Smooth muscle cell (in vitro differentiated cells): Measurements from ENCODE around the gene GMPR2. TPM values are rescaled to one million over a fixed set of nuclear protein-coding genes. Genes with fewer than 3 reads are reported as not detected.
"Not testable (repeated sequence)": the region's sequence is repeated elsewhere in the genome, so short reads cannot be mapped to it uniquely, and the experiment has no call there.

ENCODE experiments used
- DNase-seq: peaks from one replicate; lab custom pipeline; 2025; ENCODE audit not compliant: unreplicated experiment; lab: John Stamatoyannopoulos, UW
- H2AFZ ChIP-seq: fragments of 200-600 bp; sonication (generic); 2 replicates; pipeline ENCODE4 v1.6.0; 2016; ENCODE audit warnings: antibody characterized with exemption, low read depth, mild to moderate bottlenecking
- H3F3A ChIP-seq: fragments of 200-600 bp; sonication (generic); 2 replicates; pipeline ENCODE4 v1.6.0; 2017; ENCODE audit warnings: antibody characterized with exemption, low read depth
- H3K27ac ChIP-seq: fragments of 200-600 bp; sonication (generic); 2 replicates; pipeline ENCODE4 v1.5.1; 2016; ENCODE audit warnings: low read depth, mild to moderate bottlenecking
- H3K27me3 ChIP-seq: fragments of 200-600 bp; sonication (generic); 2 replicates; pipeline ENCODE4 v1.6.1; 2016; ENCODE audit warnings: low read depth, mild to moderate bottlenecking
- H3K36me3 ChIP-seq: fragments of 200-600 bp; sonication (generic); 2 replicates; pipeline ENCODE4 v1.5.1; 2016; ENCODE audit warnings: low read depth
- H3K4me1 ChIP-seq: fragments of 200-600 bp; sonication (generic); 2 replicates; pipeline ENCODE4 v1.5.1; 2016; ENCODE audit warnings: low read depth
- H3K4me2 ChIP-seq: fragments of 200-600 bp; sonication (generic); 2 replicates; pipeline ENCODE4 v1.6.0; 2016; ENCODE audit warnings: mild to moderate bottlenecking
- H3K4me3 ChIP-seq: fragments of 200-600 bp; sonication (generic); 2 replicates; pipeline ENCODE4 v1.5.1; 2016; ENCODE audit warnings: mild to moderate bottlenecking
- H3K79me2 ChIP-seq: fragments of 200-600 bp; sonication (generic); 2 replicates; pipeline ENCODE4 v1.6.0; 2016; ENCODE audit warnings: low read depth, mild to moderate bottlenecking
- H3K9ac ChIP-seq: fragments of 200-600 bp; sonication (generic); 2 replicates; pipeline ENCODE4 v1.6.0; 2016; ENCODE audit warnings: low read depth
- H3K9me3 ChIP-seq: fragments of 200-600 bp; sonication (generic); replicated peaks from 2 replicates; pipeline ENCODE4 v1.5.1; 2016; ENCODE audit warnings: low read depth
- H4K20me1 ChIP-seq: fragments of 200-600 bp; sonication (generic); 2 replicates; pipeline ENCODE4 v1.6.0; 2016; ENCODE audit warnings: low read depth
- WGBS: methylation state at CpG from one replicate; pipeline ENCODE4 v1.1.7; 2016; ENCODE audit warnings: low lambda C conversion rate; 5-methylcytosine and 5-hydroxymethylcytosine counted together
- polyA plus RNA-seq: library from polyadenylated mRNA; unstranded; fragments of >200 nt; fragmentation: Nextera tagmentation; extraction: Ambion mirVana; gene quantifications from 2 replicates; pipeline ENCODE4 v1.2.1, GENCODE V29; 2016
- total RNA-seq: library from RNA; depleted of rRNA; stranded (reverse); fragments of >200 nt; gene quantifications from 2 replicates; pipeline ENCODE4 v1.2.3, GENCODE V29; 2014
- TF ChIP-seq, protein P1 (sequence below): fragments of 200-600 bp; sonication (generic); IDR thresholded peaks from 2 replicates; pipeline ENCODE4 v1.5.1; 2017; ENCODE audit warnings: borderline replicate concordance, mild to moderate bottlenecking, antibody characterized with exemption; ENCODE audit not compliant: insufficient read depth, poor library complexity, severe bottlenecking

Gene GMPR2
- total and polyA plus RNA-seq, 2 experiments from 2014 or later: 43.4 to 65.0 TPM

DNA sequence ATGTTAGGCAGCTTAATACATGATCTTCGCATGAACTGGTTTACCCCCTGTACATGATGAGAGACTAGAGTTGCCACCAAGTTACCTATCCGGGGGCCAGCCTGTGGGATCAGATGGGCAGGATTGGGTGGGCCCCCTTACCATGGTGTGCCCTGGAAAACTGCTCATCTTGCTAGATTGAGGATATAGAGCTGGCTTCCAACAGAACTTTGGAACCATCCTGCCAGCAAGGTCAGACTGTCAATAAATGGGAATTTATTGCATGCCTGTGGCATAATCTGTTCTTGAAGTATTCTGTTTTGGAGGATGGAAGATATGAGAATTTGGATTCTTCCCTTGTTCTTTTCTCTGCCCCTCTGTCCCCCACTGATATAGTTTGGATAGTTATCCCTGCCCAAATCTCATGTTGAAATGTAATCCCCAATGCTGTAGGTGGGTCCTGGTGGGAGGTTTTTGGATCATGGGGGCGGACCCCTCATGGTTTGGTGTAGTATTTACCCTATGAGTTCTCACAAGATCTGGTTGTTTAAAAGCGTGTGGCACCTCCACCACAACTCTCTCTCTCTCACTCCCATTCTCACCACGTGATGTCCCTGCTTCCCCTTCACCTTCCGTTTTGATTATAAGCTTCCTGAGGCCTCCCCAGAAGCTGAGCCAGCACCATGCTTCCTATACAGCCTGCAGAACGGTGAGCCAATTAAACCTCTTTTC, 33.8 kb upstream of the GMPR2 start:
- TF ChIP-seq, protein P1, sequence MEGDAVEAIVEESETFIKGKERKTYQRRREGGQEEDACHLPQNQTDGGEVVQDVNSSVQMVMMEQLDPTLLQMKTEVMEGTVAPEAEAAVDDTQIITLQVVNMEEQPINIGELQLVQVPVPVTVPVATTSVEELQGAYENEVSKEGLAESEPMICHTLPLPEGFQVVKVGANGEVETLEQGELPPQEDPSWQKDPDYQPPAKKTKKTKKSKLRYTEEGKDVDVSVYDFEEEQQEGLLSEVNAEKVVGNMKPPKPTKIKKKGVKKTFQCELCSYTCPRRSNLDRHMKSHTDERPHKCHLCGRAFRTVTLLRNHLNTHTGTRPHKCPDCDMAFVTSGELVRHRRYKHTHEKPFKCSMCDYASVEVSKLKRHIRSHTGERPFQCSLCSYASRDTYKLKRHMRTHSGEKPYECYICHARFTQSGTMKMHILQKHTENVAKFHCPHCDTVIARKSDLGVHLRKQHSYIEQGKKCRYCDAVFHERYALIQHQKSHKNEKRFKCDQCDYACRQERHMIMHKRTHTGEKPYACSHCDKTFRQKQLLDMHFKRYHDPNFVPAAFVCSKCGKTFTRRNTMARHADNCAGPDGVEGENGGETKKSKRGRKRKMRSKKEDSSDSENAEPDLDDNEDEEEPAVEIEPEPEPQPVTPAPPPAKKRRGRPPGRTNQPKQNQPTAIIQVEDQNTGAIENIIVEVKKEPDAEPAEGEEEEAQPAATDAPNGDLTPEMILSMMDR: no peak

DNA sequence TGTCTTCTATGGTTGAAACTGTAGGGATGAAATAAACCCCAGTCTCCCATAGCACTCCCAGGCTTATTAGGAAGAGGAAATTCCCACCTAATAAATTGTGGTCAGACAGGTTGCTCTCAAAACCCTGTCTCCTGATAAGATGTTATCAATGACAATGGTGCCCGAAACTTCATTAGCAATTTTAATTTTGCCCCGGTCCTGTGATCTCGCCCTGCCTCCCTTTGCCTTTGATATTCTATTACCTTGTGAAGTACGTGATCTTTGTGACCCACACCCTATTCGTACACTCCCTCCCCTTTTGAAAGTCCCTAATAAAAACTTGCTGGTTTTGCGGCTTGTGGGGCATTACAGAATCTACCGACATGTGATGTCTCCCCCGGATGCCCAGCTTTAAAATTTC, 30.2 kb upstream of the GMPR2 start:
- DNase-seq, H3K27ac ChIP-seq, H3F3A ChIP-seq, H3K79me2 ChIP-seq, H3K9me3 ChIP-seq, H3K4me1 ChIP-seq, H3K36me3 ChIP-seq, H4K20me1 ChIP-seq, H3K27me3 ChIP-seq, H2AFZ ChIP-seq, H3K9ac ChIP-seq, H3K4me3 ChIP-seq, H3K4me2 ChIP-seq: not testable (repeated sequence)
- 70% methylated on average over 8 of the region's 8 CpGs for WGBS

More for the DNA sequence above, 33.8 kb upstream of the GMPR2 start:
- no peaks in the 10 kb centered on the region for H3K36me3 ChIP-seq
- peaks cover 10% of the 10 kb centered on the region for H3K4me1 ChIP-seq
- H3K4me2 ChIP-seq: no peak overlapping the region
- peaks cover 25% of the 10 kb centered on the region for H3K79me2 ChIP-seq
- no peaks in the 10 kb centered on the region for H3K9me3 ChIP-seq
- H2AFZ ChIP-seq: no peak overlapping the region
- 95% methylated on average over 7 of the region's 7 CpGs for WGBS
- H3K4me3 ChIP-seq: no peak overlapping the region
- H3F3A ChIP-seq: no peaks in the 10 kb centered on the region
- H3K9ac ChIP-seq: no peak overlapping the region
- no peaks in the 10 kb centered on the region for H4K20me1 ChIP-seq
- H3K27me3 ChIP-seq: no peaks in the 10 kb centered on the region
- H3K27ac ChIP-seq: no peak overlapping the region
- DNase-seq: no peak

DNA sequence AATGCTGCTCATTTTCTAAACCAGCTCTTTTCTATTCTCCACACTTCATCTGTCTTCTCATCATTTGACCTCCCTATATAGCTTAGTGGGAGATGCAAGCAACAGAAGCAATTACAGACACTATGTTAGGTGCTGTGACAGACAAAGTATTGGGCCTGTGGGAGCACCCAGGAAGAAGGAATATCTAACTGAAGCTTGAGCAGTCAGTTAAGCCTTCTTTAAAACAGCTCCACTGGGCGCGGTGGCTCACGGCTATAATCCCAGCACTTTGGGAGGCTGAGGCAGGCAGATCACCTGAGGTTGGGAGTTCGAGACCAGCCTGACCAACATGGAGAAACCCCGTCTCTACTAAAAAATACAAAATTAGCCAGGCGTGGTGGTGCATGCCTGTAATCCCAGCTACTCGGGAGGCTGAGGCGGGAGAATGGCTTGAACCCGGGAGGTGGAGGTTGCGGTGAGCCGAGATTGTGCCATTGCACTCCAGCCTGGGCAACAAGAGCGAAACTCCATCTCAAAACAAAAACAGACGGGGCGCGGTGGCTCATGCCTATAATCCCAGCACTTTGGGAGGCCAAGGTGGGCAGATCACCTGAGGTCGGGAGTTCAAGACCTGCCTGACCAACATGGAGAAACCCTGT, 29.4 kb upstream of the GMPR2 start:
- H3K79me2 ChIP-seq, H3K4me3 ChIP-seq, DNase-seq, H3F3A ChIP-seq, H2AFZ ChIP-seq, H3K9me3 ChIP-seq, H3K4me1 ChIP-seq, H4K20me1 ChIP-seq, H3K27me3 ChIP-seq, H3K27ac ChIP-seq, H3K4me2 ChIP-seq, H3K9ac ChIP-seq, H3K36me3 ChIP-seq: not testable (repeated sequence)
- 97% methylated on average over 16 of the region's 16 CpGs for WGBS

DNA sequence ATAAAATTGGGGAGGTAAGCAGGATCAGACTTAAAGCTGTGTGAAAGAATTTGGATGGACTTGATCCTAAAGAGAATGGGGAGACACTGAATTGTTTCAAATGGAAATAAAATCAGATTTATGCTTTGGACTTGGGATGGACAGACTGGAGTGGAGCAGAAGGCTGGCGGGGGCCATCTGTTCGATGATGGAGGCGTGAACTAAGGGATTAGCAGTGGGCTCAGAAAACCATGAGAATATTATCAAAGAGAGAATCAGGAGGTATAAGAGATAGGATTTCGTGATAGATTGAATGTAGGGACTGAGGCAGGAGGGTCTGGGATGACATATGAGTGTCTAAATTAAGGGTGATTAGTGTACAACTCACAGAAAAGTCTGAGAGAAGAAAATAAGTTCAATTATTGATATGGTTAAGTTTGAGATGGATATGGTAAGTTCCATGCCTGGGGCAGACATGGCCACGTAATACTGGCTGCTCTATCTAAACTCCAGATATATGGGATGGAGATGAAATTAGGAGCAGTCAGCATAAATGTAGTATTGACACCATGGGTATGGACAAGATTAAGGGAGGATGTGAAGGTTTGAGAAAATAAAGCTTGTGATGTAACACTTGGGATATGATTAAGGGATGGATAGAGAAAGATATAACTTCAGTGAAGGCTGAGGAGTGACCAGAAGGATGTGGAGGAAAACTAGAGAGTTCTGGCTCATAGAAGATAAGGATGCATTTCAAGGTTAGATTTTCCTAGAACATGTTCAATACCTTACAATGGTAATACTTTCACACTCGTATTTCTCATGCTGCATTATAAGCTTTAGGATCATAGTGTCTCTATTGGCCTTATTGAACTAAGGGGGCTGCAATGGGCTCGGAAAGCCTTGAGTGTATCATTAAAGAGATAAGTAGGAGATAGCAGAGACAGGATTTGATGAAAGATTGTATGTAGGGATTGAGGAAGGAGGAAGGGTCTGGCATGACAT, 28.3 kb upstream of the GMPR2 start:
- no peak for DNase-seq
- Histone ChIP-seq H2AFZ (no peak overlapping the region), H3K4me2 (no peak overlapping the region), H3K4me3 (no peak overlapping the region), H3F3A (no peaks in the 10 kb centered on the region), H3K36me3 (no peaks in the 10 kb centered on the region), H3K4me1 (no peaks in the 10 kb centered on the region), H3K9ac (no peak overlapping the region), H4K20me1 (no peaks in the 10 kb centered on the region), H3K27ac (no peak overlapping the region), H3K27me3 (no peaks in the 10 kb centered on the region), H3K9me3 (no peaks in the 10 kb centered on the region), H3K79me2 (no peaks in the 10 kb centered on the region)
- TF ChIP-seq, protein P1: no peak
- 96% methylated on average over 7 of the region's 7 CpGs for WGBS
